GM23248 (cell line): Measurements from ENCODE around the gene TFAP2E.

Experiments
- EZH2 ChIP-seq: fragments of 200-600 bp; sonication (generic); IDR thresholded peaks from 2 replicates; pipeline ENCODE4 v1.6.1; 2018; ENCODE audit warnings: antibody characterized with exemption, mild to moderate bottlenecking; ENCODE audit not compliant: insufficient read depth, poor library complexity, severe bottlenecking
- EZH2phosphoT487 ChIP-seq: fragments of 200-600 bp; sonication (generic); IDR thresholded peaks from 2 replicates; pipeline ENCODE4 v1.6.1; 2018; ENCODE audit warnings: antibody characterized with exemption, moderate library complexity, mild to moderate bottlenecking, low read depth; ENCODE audit not compliant: insufficient read depth

- TF ChIP-seq EZH2 (no peak), EZH2phosphoT487 (no peak)
Measured at GRCh38 chr1:35575416-35575958, 2.4 kb downstream of the TFAP2E start.
